ENCODE data around the gene SOX4.
"Not testable (repeated sequence)": the region's sequence is repeated elsewhere in the genome, so short reads cannot be mapped to it uniquely, and the experiment has no call there.

GRCh38 chr6:21552286-21552685 lies 41.3 kb upstream of the SOX4 start:
- TF ChIP-seq POLR2AphosphoS5 (IDR thresholded peaks at IDR 0.05; ENCODE audit: low read depth, low read length); PAX5 (IDR thresholded peaks at IDR 0.05; ENCODE audit: insufficient read depth, low read length, severe bottlenecking); POLR2A (IDR thresholded peaks at IDR 0.05; ENCODE audit: low read depth, low read length); TAF1 (IDR thresholded peaks at IDR 0.05; ENCODE audit: low read depth, low read length); POU2F2 (IDR thresholded peaks at IDR 0.05; ENCODE audit: low read depth, low read length): not testable (repeated sequence)

All from GM12891 (cell line).